ENCODE results near the gene S100A13. TPM values are rescaled to one million over a fixed set of nuclear protein-coding genes. Genes with fewer than 3 reads are reported as not detected.

The S100A13 gene
- total RNA-seq, 1 donor from 2014 or later: 76.1 TPM

GRCh38 chr1:153633161-153633753 is 6.0 kb upstream of the S100A13 start:
- no peak for TF ChIP-seq CTCF (IDR thresholded peaks at IDR 0.05)
- Histone ChIP-seq H3K9me3 (no peaks in the 10 kb centered on the region), H3K4me3 (peak overlapping the region; percentile 77), H3K4me1 (peaks cover 30% of the 10 kb centered on the region), H3K27ac (peak overlapping the region; percentile 99), H3K27me3 (no peaks in the 10 kb centered on the region), H3K36me3 (peaks cover 24% of the 10 kb centered on the region)
- no peak for DNase-seq
- intact Hi-C loops (cut with DNase I): no loop called here
- peak; percentile 55 for ATAC-seq

GRCh38 chr1:153631047-153632022 is 4.0 kb upstream of the S100A13 start:
- ATAC-seq (no peak), DNase-seq (peak; percentile 40)
- intact Hi-C loops (cut with DNase I): no loop called here
- Histone ChIP-seq H3K27ac (no peak overlapping the region), H3K36me3 (peaks cover 5% of the 10 kb centered on the region), H3K4me1 (peaks cover 34% of the 10 kb centered on the region), H3K9me3 (no peaks in the 10 kb centered on the region), H3K4me3 (no peak overlapping the region), H3K27me3 (no peaks in the 10 kb centered on the region)
- no peak for TF ChIP-seq CTCF (IDR thresholded peaks at IDR 0.05)

- Histone ChIP-seq H3K4me3 (no peak overlapping the region), H3K27me3 (no peaks in the 10 kb centered on the region), H3K9me3 (no peaks in the 10 kb centered on the region), H3K27ac (no peak overlapping the region), H3K4me1 (peaks cover 24% of the 10 kb centered on the region), H3K36me3 (no peaks in the 10 kb centered on the region)
- TF ChIP-seq CTCF (IDR thresholded peaks at IDR 0.05): no peak
- DNase-seq: peak; percentile 61
- no peak for ATAC-seq
- intact Hi-C loops (cut with DNase I): no loop called here
Measured at GRCh38 chr1:153630384-153630783, 3.1 kb upstream of the S100A13 start.

- no peak overlapping the region for H3K4me3 ChIP-seq
- H3K27me3 ChIP-seq: no peaks in the 10 kb centered on the region
- no peak for DNase-seq
- peaks cover 23% of the 10 kb centered on the region for H3K4me1 ChIP-seq
- H3K27ac ChIP-seq: no peak overlapping the region
- no peak for ATAC-seq
- H3K9me3 ChIP-seq: no peaks in the 10 kb centered on the region
- no peaks in the 10 kb centered on the region for H3K36me3 ChIP-seq
- TF ChIP-seq CTCF (IDR thresholded peaks at IDR 0.05): no peak
- intact Hi-C loops (cut with DNase I): loop anchor here (10.0 kb wide), 1 partner anchor 55 kb away; no protein-coding TSS in a partner anchor
Measured at GRCh38 chr1:153629971-153630370, 2.7 kb upstream of the S100A13 start.

GRCh38 chr1:153629343-153629665 is 2.0 kb upstream of the S100A13 start:
- H3K9me3 ChIP-seq: no peaks in the 10 kb centered on the region
- TF ChIP-seq CTCF (IDR thresholded peaks at IDR 0.05): no peak
- ATAC-seq (no peak), DNase-seq (peak; percentile 51)
- peaks cover 28% of the 10 kb centered on the region for H3K4me1 ChIP-seq
- H3K36me3 ChIP-seq: no peaks in the 10 kb centered on the region
- no peaks in the 10 kb centered on the region for H3K27me3 ChIP-seq
- H3K4me3 ChIP-seq: no peak overlapping the region
- H3K27ac ChIP-seq: no peak overlapping the region
- intact Hi-C loops (cut with DNase I): loop anchor here (10.0 kb wide), 1 partner anchor 55 kb away; no protein-coding TSS in a partner anchor
